22Rv1 (cell line): ENCODE measurements around the gene POU2AF2.

ENCODE experiments used
- H3K27ac ChIP-seq: fragments of 450-650 bp; 2 replicates; pipeline ENCODE4 v1.5.1; 2017
- ZFX ChIP-seq: fragments of 450-650 bp; IDR thresholded peaks from 2 replicates; pipeline ENCODE4 v1.6.1; 2017; ENCODE audit warnings: antibody characterized with exemption, borderline replicate concordance
- TF ChIP-seq, protein P1 (sequence below): fragments of 450-650 bp; IDR thresholded peaks from 2 replicates; pipeline ENCODE4 v1.5.1; 2017; ENCODE audit warnings: mild to moderate bottlenecking

The POU2AF2 gene

DNA sequence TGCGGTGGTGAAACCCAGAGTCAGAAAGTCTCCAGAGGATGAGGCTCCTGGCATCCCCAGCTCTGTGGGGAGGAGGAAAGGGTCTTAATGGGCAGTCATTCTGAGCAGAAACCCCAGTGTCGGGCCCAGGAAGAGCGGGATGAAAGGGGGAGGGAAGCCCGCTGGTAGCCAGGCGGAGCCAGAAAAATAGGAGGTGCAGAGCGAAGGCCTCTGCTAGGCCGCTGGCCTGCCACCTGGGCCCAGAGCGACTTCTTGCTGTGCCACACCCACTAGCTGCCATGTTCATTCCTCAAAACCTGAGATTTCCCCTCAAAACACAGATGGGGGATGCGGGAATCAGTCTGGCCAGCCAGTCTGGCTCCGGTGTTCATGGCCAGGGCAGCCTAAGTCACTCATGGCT, 52.2 kb downstream of the POU2AF2 start:
- no peak overlapping the region for H3K27ac ChIP-seq
- no peak for TF ChIP-seq ZFX
- TF ChIP-seq, protein P1, sequence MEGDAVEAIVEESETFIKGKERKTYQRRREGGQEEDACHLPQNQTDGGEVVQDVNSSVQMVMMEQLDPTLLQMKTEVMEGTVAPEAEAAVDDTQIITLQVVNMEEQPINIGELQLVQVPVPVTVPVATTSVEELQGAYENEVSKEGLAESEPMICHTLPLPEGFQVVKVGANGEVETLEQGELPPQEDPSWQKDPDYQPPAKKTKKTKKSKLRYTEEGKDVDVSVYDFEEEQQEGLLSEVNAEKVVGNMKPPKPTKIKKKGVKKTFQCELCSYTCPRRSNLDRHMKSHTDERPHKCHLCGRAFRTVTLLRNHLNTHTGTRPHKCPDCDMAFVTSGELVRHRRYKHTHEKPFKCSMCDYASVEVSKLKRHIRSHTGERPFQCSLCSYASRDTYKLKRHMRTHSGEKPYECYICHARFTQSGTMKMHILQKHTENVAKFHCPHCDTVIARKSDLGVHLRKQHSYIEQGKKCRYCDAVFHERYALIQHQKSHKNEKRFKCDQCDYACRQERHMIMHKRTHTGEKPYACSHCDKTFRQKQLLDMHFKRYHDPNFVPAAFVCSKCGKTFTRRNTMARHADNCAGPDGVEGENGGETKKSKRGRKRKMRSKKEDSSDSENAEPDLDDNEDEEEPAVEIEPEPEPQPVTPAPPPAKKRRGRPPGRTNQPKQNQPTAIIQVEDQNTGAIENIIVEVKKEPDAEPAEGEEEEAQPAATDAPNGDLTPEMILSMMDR: no peak

DNA sequence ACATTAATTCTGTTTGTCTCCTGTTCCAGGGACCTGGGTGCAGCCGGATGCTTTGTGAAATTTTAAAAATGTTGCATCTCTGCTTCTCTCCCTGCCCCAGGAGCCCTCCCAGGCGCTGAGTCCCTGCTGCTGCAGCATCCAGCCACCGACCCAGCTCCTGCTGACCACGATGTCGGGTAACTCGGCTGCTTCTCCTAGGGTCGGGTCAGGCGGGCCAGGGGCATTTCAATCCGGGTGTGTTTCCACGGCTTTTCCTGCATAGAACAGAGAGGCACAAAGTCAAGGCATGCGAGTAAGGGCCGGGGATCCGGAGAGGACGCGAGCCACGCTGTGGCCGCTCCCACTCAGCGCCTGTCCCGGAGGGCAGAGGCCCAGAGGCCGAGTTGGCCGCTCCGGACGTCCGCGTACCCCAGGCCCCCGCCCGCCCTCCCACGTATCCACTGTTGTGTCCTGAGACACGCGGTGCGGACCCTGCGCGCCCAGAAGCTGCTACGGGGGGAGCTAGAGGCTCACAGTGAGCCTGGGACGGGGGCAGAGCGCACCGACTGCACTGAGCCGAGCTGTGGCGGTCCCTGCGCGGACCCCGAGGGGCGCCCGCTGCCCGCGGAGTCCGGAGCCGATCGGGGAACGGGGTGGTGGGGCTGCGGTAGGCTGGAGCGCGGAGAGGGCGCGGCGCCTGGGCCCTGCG, 53.0 kb downstream of the POU2AF2 start, which contains the start of gene POU2AF3:
Gene POU2AF3, plus strand, starts transcription at position 134 of the 688 bp plus-strand sequence. Its CDS starts 36 bp downstream, at position 170.
- TF ChIP-seq ZFX: no peak
- TF ChIP-seq, protein P1: no peak
- no peak within 1 kb of the TSS for H3K27ac ChIP-seq

DNA sequence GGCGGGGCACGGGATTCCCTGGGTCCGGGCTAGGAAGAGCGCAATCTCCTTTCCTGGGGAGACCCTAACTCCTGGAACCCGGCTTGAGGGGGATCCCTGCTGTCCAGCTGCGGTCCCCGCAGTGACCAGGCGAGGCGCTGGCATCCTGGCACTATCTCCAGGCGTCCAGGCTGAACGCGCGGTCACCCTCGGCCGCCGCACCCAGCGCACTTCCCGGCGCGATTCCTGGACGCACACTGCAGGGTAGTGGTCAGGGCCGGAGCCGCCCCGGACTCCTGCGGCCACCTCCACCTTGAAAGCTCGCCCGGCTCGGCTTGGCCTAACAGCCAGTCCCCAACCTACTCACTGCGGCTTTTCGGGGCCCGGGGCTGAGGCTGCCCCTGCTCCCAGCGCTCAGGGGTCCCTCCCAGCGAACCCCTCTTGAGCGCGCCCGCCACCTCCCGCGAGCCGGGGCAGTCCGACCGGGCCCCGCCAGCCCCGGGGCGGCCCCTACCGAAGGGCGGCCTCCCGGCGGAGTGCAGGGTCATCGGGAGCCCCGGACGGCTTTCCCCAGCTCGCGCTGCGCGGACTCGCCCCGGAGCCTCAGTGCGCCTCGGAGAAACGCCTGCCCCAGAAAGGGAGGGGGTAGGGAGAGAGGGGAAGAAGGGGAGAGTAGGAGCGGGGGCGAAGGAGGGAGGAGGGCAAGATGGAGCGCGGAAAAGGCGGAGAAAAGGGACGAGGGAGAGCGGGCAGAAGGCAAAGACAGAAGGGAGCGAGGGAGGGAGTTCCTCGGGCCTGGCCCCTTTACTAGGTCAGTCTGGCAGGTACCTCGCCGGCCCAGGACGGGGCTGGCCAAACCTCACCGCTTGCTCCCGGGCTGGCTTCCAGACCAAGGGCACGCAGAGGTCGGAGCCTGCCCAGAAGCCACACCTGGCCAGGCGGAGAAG, 53.8 kb downstream of the POU2AF2 start:
- TF ChIP-seq, protein P1: no peak
- TF ChIP-seq ZFX: no peak
- no peak overlapping the region for H3K27ac ChIP-seq

DNA sequence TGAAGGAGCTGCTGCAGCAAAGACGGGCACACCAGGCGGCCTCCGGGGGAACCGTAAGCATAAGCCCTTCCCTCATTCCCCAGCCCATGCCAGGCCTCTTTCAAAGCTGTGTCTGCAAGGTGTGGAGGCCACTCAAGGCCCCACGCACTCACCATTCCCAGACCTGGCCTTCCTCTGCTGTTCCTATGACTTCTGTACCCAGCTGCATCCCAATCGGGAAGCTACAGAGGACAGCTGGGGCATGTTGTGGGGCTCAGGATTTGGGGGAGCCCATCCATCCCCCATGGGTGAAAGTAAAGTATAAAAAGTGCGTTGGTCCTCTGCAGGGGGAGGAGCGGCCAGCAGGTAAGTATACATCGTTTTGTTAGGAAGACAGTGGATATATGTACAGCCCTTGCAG, 55.0 kb downstream of the POU2AF2 start:
- TF ChIP-seq, protein P1: no peak
- no peak for TF ChIP-seq ZFX
- H3K27ac ChIP-seq: no peak overlapping the region

DNA sequence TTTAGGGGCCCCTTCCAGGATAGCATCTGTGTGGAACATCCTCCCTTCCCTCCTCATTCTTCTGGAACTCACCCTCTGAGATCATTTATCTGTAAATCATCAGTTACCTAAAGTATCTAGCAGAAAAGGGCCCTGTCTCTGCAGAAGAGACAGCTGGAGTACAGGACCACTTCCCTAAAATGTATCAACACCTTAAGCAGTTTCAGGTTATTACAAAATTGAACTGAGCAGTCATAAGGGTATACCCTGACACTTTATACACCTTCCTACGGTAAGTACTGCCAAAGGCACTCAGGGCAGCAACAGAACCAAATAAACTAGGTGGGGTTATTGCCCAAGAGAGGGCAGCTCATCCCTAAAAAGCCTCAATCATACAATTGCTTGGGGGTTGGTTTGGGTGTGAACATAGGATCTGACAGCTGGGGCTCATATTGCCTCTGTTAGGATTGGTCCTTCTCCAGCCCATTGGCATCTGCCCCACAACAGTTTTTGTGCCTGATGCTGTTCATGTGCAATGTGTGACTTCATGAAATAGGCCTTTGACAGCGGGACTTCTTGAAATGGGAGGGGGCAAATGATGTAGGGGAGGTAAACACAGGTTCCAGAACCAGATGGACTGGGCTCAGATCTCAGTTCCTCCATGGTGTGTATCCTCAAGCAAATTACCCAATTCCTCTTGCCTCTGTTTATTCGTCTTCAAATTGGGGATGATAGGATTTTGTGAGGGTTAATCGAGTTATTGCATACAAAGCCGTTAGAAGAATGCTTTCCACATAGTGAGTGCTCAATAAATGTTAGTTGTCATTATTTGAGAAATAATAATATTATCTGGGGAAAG, 55.7 kb downstream of the POU2AF2 start:
- TF ChIP-seq, protein P1: no peak
- TF ChIP-seq ZFX: no peak
- H3K27ac ChIP-seq: no peak overlapping the region

DNA sequence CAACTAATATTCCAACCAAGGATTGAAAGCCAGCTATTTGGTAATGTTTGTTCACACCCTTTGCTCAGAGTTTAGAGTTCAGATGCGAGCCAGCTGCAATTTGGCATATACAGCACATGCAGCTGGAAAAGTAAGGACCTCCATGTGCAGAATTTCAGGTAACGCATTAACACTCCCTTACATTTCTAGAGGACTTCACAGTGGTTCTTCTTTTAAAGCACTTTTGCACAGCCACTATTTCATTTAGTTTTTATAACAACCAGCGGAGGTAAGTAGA, 56.3 kb downstream of the POU2AF2 start:
- H3K27ac ChIP-seq: no peak overlapping the region

More for the DNA sequence above, 56.3 kb downstream of the POU2AF2 start:
- TF ChIP-seq, protein P1: no peak
- TF ChIP-seq ZFX: no peak
